ENCODE data around the gene BMP5. TPM values are rescaled to one million over a fixed set of nuclear protein-coding genes. Genes with fewer than 3 reads are reported as not detected.

BMP5 gene
- total RNA-seq, 4 donors from 2014 or later: 1.8 to 5.6 (median 3.4) TPM

DNA sequence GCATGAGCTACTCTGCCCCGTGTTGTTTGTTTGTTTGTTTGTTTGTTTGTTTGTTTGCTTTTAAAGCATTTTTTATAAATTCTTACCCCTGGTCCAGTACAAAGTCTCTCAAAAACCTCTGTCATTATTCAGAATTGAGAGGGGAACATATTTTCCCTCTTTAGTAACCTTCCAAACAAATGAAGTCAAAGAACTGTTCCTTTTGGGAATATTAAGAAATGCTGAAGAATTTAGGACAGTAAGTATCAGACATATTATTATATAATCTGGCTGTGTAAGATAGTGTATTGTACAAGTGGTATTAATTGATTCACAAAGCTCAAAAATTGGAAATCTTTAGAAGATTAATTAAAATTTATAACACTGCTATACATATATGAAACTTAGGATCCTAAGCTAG, 54.7 kb downstream of the BMP5 start:
- H3K4me3 ChIP-seq: no peak overlapping the region
- no peaks in the 10 kb centered on the region for H3K9me3 ChIP-seq
- in situ Hi-C loops (cut with MboI; ENCODE audit: low pct_ligation_motif_present in 1 of 4, low pct_unique_long_range_greater_than_20kb in 1 of 4, low sequenced_read_pairs in 3 of 4): no loop called here
- TF ChIP-seq POLR2AphosphoS5 (IDR thresholded peaks at IDR 0.05): no peak
- TF ChIP-seq POLR2A (IDR thresholded peaks at IDR 0.05): no peak
- TF ChIP-seq EP300 (IDR thresholded peaks at IDR 0.05; ENCODE audit: low read depth): no peak
- TF ChIP-seq, protein P1, sequence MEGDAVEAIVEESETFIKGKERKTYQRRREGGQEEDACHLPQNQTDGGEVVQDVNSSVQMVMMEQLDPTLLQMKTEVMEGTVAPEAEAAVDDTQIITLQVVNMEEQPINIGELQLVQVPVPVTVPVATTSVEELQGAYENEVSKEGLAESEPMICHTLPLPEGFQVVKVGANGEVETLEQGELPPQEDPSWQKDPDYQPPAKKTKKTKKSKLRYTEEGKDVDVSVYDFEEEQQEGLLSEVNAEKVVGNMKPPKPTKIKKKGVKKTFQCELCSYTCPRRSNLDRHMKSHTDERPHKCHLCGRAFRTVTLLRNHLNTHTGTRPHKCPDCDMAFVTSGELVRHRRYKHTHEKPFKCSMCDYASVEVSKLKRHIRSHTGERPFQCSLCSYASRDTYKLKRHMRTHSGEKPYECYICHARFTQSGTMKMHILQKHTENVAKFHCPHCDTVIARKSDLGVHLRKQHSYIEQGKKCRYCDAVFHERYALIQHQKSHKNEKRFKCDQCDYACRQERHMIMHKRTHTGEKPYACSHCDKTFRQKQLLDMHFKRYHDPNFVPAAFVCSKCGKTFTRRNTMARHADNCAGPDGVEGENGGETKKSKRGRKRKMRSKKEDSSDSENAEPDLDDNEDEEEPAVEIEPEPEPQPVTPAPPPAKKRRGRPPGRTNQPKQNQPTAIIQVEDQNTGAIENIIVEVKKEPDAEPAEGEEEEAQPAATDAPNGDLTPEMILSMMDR (IDR thresholded peaks at IDR 0.05): no peak
- intact Hi-C loops (cut with DNase I; ENCODE audit: low total_unique reads): no loop called here
- H3K27ac ChIP-seq: no peak overlapping the region
- DNase-seq: no peak
- no peaks in the 10 kb centered on the region for H3K27me3 ChIP-seq
- H3K36me3 ChIP-seq: no peaks in the 10 kb centered on the region
- WGBS, 2 donors (ENCODE audit: low coverage in 1 of 2): 40 to 52% methylated on average over 1 of the region's 1 CpG
- peaks cover 0 to 5% (median 0%) of the 10 kb centered on the region in 4 donors for H3K4me1 ChIP-seq

DNA sequence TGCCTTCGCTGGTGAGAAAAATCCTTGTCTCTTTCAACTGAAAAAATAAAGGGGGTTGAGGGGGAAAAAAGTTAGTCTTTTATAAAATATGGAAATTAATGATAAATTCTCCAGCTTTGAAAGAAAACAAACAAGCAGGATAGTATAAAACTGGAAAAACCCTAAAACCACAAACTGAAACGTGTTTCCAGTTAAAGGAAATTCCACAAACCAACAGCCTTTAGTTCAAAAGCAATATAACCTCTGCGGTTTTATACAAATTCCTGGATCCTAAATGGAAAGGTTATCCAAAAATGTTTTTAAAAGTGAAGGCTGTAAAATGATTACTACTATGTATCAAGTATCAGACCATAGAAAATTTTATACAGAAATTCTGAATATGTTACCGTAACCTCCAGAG, 55.6 kb downstream of the BMP5 start:
- H3K36me3 ChIP-seq: no peaks in the 10 kb centered on the region

DNA sequence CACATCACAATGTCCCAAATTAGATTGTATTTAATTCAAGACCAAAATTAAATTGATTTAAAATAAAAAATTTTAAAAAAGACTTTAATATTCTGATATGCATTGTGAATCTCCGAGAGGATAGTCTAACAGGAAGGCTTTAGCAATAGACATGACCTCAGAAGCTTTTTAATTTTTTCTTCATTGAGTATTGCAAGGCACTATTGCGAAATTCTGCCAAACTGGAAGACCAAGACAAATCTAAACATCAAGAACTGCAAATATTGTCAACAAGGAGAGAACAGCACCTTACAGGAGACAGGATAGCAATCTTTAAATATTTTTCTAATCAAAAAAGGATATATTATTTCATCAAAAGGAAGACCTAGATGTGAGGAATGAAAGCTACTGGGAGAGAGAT, 56.9 kb downstream of the BMP5 start:
- no peaks in the 10 kb centered on the region for H3K4me1 ChIP-seq
- no peak overlapping the region for H3K27ac ChIP-seq
- in situ Hi-C loops (cut with MboI; ENCODE audit: low pct_ligation_motif_present in 1 of 4, low pct_unique_long_range_greater_than_20kb in 1 of 4, low sequenced_read_pairs in 3 of 4) (no loop called here), intact Hi-C loops (cut with DNase I; ENCODE audit: low total_unique reads) (no loop called here)
- H3K36me3 ChIP-seq: no peaks in the 10 kb centered on the region
- 45 to 51% methylated on average over 2 of the region's 2 CpGs for WGBS, 2 donors (ENCODE audit: low coverage in 1 of 2)
- no peaks in the 10 kb centered on the region for H3K27me3 ChIP-seq
- no peak for DNase-seq
- H3K4me3 ChIP-seq: no peak overlapping the region
- TF ChIP-seq POLR2A (IDR thresholded peaks at IDR 0.05) (no peak), POLR2AphosphoS5 (IDR thresholded peaks at IDR 0.05) (no peak), EP300 (IDR thresholded peaks at IDR 0.05; ENCODE audit: low read depth) (no peak)
- TF ChIP-seq, protein P1 (IDR thresholded peaks at IDR 0.05): no peak
- no peaks in the 10 kb centered on the region for H3K9me3 ChIP-seq

More for the DNA sequence above, 55.6 kb downstream of the BMP5 start:
- 72 to 73% methylated on average over 4 of the region's 4 CpGs for WGBS, 2 donors (ENCODE audit: low coverage in 1 of 2)
- Histone ChIP-seq H3K27ac (no peak overlapping the region), H3K4me3 (no peak overlapping the region), H3K9me3 (no peaks in the 10 kb centered on the region), H3K27me3 (no peaks in the 10 kb centered on the region), H3K4me1 (no peaks in the 10 kb centered on the region)
- intact Hi-C loops (cut with DNase I; ENCODE audit: low total_unique reads) (no loop called here), in situ Hi-C loops (cut with MboI; ENCODE audit: low pct_ligation_motif_present in 1 of 4, low pct_unique_long_range_greater_than_20kb in 1 of 4, low sequenced_read_pairs in 3 of 4) (no loop called here)
- TF ChIP-seq POLR2A (IDR thresholded peaks at IDR 0.05) (no peak), EP300 (IDR thresholded peaks at IDR 0.05; ENCODE audit: low read depth) (no peak), POLR2AphosphoS5 (IDR thresholded peaks at IDR 0.05) (no peak)
- TF ChIP-seq, protein P1 (IDR thresholded peaks at IDR 0.05): no peak
- no peak for DNase-seq

DNA sequence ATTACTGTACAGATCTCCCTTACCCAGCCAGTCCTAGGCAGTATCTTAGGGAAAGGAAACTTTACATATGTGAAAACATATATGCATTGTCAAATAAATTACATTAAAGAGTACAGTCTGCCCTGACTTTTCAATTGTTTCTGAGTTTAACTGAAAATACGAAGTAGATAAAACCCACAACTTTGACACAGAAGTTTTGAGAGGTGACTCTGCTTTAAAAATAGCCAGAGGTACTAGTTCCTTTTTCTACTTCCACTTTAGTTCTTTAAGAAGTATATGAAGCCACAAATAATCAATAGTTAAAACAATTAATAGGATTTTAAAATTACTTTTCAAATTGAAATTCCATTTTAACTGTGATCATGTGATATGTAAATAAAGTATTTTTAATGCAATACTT, 62.9 kb downstream of the BMP5 start:
- 55 to 73% methylated on average over 1 of the region's 1 CpG for WGBS, 2 donors (ENCODE audit: low coverage in 1 of 2)
- Histone ChIP-seq H3K4me1 (no peaks in the 10 kb centered on the region), H3K27me3 (no peaks in the 10 kb centered on the region), H3K36me3 (no peaks in the 10 kb centered on the region), H3K27ac (no peak overlapping the region), H3K4me3 (no peak overlapping the region), H3K9me3 (no peaks in the 10 kb centered on the region)
- in situ Hi-C loops (cut with MboI; ENCODE audit: low pct_ligation_motif_present in 1 of 4, low pct_unique_long_range_greater_than_20kb in 1 of 4, low sequenced_read_pairs in 3 of 4): no loop called here
- DNase-seq: no peak
- TF ChIP-seq POLR2A (IDR thresholded peaks at IDR 0.05) (no peak), EP300 (IDR thresholded peaks at IDR 0.05; ENCODE audit: low read depth) (no peak), POLR2AphosphoS5 (IDR thresholded peaks at IDR 0.05) (no peak)
- TF ChIP-seq, protein P1 (IDR thresholded peaks at IDR 0.05): no peak
- intact Hi-C loops (cut with DNase I; ENCODE audit: low total_unique reads): no loop called here
